ENCODE data around the gene FGF18.

DNA sequence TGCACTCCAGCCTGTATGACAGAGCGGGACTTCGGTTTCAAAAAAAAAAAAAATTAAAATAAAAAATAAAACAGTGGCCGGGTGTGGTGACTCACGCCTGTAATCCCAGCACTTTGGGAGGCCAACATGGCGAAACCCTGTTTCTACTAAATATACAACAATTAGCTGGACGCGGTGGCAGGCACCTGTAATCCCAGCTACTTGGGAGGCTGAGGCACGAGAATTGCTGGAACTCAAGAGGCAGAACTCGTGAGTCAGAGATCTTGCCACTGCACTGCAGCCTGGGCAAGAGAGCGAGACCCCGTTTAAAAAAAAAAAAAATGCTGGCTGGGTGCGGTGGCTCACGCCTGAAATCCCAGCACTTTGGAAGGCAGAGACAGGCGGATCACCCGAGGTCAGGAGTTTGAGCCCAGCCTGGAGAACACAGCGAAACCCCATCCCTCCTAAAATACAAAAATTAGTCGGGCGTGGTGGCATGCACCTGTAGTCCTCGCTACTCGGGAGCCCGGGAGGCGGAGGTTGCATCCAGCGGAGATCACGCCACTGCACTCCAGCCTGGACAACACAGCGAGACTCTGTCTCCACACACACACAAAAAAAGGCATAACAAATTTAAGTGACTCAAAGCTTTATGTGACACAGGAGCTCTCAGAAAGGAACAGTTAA is 33.3 kb upstream of the FGF18 start:
- TF ChIP-seq ZFHX2 (tag by site-specific recombination; conservative IDR thresholded peaks at IDR 0.05) (no peak), KLF7 (tag by site-specific recombination; IDR thresholded peaks at IDR 0.05; ENCODE audit: borderline replicate concordance) (no peak)
